ENCODE measurements around the gene ZC2HC1B.
"Not testable (repeated sequence)": the region's sequence is repeated elsewhere in the genome, so short reads cannot be mapped to it uniquely, and the experiment has no call there.

Gene ZC2HC1B

GRCh38 chr6:143864234-143864633 lies at the start of gene ZC2HC1B:
Gene ZC2HC1B, plus strand, starts transcription at chr6:143864474. Its CDS starts 66 bp downstream, at chr6:143864540.
- DNase-seq (ENCODE audit: low read depth, low spot score), result no peak

- no peak for DNase-seq (ENCODE audit: low read depth, low spot score)
These were observed 46.7 kb upstream of the ZC2HC1B start for GRCh38 chr6:143817621-143818020.

- no peak for DNase-seq (ENCODE audit: low read depth, low spot score)
These were observed 42.9 kb upstream of the ZC2HC1B start for GRCh38 chr6:143821359-143821758.

GRCh38 chr6:143822584-143823024 lies 41.7 kb upstream of the ZC2HC1B start:
- peak; percentile 88 for DNase-seq (ENCODE audit: low read depth, low spot score)

DNA sequence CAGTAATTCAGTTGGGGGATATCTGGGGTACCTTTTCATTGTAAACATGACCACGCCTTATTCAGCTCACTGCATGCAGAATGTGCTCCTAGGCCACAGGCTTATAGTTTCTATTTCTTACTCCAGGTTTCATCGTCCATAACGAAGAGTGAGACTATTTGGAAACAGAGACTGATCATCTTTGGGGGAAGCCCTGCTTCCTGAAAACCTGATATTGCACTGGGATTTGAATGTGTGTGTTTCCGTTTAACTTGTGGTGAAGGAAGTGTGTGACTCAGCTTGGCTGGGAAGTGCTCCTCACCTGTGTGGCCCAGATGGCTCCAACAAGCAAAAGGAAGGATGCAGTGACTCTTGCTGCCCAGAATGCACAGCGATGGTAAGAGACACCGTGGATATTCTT lies 40.7 kb upstream of the ZC2HC1B start:
- DNase-seq (ENCODE audit: low read depth, low spot score), result peak; percentile 11

- DNase-seq (ENCODE audit: low read depth, low spot score), result no peak
These were observed 35.7 kb upstream of the ZC2HC1B start for GRCh38 chr6:143828572-143828971.

- DNase-seq (ENCODE audit: low read depth, low spot score), result no peak
These were observed 28.1 kb upstream of the ZC2HC1B start for GRCh38 chr6:143836150-143836549.

- DNase-seq (ENCODE audit: low read depth, low spot score), result no peak
These were observed 25.9 kb upstream of the ZC2HC1B start for GRCh38 chr6:143838395-143838794.

- DNase-seq (ENCODE audit: low read depth, low spot score), result no peak
These were observed 25.1 kb upstream of the ZC2HC1B start for GRCh38 chr6:143839196-143839595.

GRCh38 chr6:143840595-143841265 lies 23.5 kb upstream of the ZC2HC1B start:
- DNase-seq (ENCODE audit: low read depth, low spot score), result no peak

DNA sequence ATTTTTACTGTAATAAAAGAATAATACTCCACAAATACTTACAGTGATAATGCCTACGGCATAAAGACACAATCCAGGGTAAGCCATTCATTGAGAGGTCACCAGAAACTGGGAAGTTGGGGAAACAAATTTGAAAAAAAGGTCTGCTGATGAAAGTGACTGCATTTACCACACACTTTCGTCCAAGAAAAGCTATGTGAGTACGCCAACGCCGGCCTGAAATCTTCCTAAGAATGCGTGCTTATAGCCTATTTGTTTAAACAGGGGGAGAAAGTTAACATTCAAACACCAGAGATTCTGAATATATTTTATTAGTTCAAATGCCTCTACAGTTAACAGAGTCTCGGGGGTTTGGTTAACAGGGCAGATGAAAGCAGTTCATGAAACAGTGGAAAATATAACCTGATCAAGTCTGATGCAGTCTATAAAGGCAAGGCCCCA lies 21.8 kb upstream of the ZC2HC1B start:
- DNase-seq (ENCODE audit: low read depth, low spot score), result no peak

DNA sequence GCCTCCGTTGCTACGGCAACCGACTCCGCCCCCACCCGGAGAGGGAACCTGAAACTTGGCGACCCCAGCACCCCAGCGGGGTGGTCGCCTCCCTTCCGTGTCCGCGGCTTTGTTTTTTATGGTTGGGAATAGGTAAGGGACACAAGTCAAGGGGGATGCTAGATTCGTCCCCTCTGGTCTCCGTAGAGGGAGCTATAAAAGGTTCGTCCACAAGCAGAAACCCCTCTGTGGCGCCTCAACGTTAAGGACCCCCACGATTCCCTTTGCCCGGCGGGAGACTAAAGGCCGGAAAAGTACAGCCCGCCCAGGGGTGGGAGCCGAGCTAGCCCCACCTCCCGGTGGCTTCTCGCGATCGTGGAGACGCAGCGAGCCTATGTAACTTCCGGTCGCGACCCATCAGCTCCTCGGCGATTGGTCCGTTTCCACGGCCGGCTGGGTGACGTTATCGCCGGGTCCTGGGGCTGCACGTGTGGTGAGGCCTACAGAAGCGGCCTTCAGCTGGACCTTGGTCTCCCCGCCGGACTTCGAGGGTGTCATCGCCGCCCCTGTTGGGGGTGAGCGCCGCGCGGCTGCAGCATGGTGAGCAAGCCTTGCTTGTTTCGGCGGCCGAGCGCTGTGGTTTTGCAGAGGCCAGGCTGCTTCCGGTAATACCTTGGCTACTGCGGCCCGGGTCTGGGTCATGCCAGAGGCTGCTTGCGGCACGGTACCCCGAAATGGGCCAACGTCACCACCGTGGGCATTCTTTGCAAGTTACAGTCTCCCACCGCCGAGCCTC lies 21.2 kb upstream of the ZC2HC1B start, which contains the start of gene LTV1:
Gene LTV1, plus strand, starts transcription at position 437 of the 775 bp plus-strand sequence. Its CDS starts 140 bp downstream, at position 577.
- peak; percentile 99 for DNase-seq (ENCODE audit: low read depth, low spot score)

DNA sequence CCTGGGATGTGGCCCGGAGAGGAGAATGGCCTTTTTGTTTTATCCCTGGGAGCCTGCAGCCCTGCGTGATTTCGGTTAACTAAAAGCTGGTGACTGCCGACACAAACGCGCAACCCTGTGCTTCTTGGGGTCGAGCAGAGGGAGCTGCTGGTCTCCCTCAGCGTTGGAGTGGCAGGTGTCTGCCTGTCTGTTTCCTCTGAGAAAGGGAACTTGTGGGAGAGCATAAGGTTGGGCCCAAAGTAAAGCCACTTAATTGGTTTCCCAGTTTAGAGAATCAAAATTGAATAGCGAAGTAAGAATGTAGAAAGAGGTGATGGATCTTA lies 20.6 kb upstream of the ZC2HC1B start:
- no peak for DNase-seq (ENCODE audit: low read depth, low spot score)

- DNase-seq (ENCODE audit: low read depth, low spot score), result no peak
These were observed 20.3 kb upstream of the ZC2HC1B start for GRCh38 chr6:143844006-143844405.

GRCh38 chr6:143845033-143845432 lies 19.2 kb upstream of the ZC2HC1B start:
- no peak for DNase-seq (ENCODE audit: low read depth, low spot score)

DNA sequence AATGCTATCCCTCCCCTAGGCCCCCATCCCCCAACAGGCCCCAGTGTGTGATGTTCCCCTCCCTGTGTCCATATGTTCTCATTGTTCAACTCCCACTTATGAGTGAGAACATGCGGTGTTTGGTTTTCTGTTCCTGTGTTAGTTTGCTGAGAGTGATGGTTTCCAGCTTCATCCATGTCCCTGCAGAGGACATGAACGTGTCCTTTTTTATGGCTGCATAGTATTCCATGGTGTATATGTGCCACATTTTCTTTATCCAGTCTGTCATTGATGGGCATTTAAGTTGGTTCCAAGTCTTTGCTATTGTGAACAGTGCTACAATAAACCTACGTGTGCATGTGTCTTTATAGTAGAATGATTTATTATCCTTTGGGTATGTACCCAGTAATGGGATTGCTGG lies 12.6 kb upstream of the ZC2HC1B start:
- not testable (repeated sequence) for DNase-seq (ENCODE audit: low read depth, low spot score)

- DNase-seq (ENCODE audit: low read depth, low spot score), result not testable (repeated sequence)
These were observed 9.2 kb upstream of the ZC2HC1B start for GRCh38 chr6:143855057-143855456.

- DNase-seq (ENCODE audit: low read depth, low spot score), result not testable (repeated sequence)
These were observed 7.5 kb upstream of the ZC2HC1B start for GRCh38 chr6:143856762-143857161.

DNA sequence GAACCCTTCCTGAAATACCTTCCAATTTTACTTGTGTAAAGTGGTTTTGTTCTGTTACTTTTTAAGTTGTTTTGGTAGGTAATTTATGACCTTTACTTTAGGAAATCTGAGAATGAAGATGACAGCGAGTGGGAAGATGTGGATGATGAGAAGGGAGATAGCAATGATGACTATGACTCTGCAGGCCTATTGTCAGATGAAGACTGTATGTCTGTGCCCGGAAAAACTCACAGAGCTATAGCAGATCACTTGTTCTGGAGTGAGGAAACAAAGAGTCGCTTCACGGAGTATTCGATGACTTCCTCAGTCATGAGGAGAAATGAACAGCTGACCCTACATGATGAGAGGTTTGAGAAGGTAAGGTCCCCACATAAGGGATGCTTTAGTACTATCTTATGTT lies 6.6 kb upstream of the ZC2HC1B start:
- DNase-seq (ENCODE audit: low read depth, low spot score), result no peak

DNA sequence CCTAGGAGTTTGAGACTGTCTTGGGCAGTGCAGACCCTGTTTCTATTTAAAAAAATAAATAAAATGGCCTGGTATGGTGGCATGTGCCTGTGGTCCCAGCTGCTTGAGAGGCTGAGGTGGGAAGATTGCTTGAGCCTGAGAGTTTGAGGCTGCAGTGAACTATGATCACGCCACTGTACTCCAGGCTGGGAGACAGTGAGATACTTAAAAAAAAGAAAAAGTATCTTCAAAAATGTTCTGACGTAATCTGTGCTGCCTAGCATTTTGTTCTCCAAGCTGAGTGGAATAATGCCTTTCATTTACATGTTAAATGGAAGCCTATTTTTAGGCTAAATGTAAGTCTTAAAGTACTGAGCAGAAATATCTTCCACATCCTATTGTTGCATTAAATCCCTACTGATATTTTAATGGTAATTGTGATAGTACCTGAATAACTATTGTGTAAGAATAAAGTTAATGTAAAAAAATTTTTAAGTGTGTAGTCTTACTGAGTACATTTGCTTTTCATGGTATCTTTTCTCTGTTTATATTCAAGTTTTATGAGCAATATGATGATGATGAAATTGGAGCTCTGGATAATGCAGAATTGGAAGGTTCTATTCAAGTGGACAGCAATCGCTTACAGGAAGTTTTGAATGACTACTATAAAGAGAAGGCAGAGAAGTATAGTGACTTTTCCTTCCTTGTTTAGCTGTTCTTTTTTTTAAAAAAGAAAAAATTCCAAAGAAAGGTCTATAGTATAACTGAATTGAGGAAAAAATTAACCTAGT lies 4.2 kb upstream of the ZC2HC1B start:
- no peak for DNase-seq (ENCODE audit: low read depth, low spot score)

DNA sequence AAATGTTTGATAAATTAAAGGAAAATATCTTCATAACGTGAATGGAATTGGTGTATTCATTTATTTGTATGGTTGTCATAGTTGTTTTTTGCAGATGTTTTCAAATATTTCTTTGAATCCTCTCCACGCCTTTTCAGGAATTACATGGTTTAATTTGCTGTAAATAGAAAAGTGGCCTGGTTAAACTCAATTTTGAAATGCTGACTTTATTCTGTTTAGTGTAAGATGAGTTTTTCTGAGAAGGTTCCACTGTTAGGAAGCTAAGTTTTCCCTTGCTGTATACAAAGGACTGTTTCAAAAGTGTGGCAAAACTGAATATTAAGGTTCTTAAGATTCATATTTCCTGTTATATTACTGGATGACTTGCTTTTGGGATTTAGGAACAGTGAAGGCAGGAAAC lies 503 bp upstream of the ZC2HC1B start:
- DNase-seq (ENCODE audit: low read depth, low spot score), result no peak

DNA sequence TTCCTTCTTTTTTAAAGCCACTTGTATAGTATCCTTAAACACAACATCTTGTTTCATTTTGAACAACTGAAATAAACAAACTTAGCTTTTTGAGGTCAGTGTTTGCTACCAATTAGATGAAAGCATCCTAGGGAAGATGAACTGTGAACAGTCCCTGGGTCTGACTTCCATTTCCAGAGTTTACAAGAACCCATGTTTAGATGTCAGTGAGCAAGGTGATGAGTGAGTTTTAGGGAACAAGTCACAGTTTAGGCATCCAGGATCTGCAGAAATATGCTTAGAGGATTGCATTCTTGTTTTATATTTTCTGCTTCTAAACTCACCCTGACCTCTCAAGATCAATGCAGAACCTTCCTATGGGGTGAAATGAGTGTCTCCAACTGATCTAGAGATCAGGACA lies 3.0 kb downstream of the ZC2HC1B start:
- no peak for DNase-seq (ENCODE audit: low read depth, low spot score)
